Measurements from ENCODE around the gene OCLN. TPM values are rescaled to one million over a fixed set of nuclear protein-coding genes. Genes with fewer than 3 reads are reported as not detected.

OCLN gene
- total RNA-seq, 1 donor from 2014 or later, result 6.7 TPM

DNA sequence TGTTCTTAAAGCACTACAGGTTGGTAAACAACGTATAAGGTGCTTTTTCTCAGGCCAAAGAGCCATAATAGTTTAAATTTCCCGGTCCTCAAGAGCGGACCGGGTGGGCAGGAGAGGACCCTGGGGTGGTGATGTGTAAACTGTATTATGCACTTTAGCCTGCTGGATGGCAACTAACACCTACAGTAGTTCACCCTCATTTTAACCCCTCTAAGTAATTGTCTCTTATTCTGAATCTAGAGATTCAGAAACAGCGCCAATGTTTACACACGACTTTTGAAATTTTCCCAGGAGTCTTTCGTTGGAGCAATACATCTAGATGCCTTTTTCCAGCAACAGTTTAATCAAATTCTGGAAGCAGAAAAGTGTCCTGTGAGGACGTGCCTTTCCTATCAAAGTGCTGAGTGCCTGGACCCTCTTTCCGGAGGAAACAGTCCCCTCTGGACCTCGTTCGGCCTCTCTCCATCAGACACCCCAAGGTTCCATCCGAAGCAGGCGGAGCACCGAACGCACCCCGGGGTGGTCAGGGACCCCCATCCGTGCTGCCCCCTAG lies 676 bp upstream of the OCLN start:
- Mint-ChIP-seq H3K9me3 (no peaks in the 10 kb centered on the region), H3K27me3 (ENCODE audit: low read depth) (peaks cover 76% of the 10 kb centered on the region)
- TF ChIP-seq, protein P1, sequence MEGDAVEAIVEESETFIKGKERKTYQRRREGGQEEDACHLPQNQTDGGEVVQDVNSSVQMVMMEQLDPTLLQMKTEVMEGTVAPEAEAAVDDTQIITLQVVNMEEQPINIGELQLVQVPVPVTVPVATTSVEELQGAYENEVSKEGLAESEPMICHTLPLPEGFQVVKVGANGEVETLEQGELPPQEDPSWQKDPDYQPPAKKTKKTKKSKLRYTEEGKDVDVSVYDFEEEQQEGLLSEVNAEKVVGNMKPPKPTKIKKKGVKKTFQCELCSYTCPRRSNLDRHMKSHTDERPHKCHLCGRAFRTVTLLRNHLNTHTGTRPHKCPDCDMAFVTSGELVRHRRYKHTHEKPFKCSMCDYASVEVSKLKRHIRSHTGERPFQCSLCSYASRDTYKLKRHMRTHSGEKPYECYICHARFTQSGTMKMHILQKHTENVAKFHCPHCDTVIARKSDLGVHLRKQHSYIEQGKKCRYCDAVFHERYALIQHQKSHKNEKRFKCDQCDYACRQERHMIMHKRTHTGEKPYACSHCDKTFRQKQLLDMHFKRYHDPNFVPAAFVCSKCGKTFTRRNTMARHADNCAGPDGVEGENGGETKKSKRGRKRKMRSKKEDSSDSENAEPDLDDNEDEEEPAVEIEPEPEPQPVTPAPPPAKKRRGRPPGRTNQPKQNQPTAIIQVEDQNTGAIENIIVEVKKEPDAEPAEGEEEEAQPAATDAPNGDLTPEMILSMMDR (conservative IDR thresholded peaks at IDR 0.05), result no peak

DNA sequence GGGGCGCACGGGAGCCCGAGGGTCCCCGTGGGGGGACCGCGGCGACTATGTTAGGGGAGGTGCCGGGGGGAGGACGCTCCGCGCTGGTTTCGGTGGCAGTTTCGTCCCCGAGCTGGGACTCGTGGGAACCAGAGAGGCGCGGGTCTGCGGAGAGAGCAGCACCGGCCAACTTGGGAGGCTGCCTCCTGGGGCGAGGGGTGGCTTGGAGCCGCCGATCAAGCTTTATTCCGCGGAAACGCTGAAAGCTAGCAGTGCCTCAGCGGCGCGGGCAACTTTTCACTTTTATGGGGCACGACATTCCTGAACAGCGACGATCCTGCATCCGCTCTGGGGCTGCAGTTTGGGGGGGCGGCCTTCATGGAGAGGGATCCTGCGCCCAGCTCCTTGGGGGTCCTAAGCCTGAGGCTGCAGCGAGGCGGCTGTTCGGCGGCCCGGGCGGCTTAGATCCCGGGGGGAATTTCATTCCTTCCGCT lies 369 bp downstream of the OCLN start:
- peaks cover 74% of the 10 kb centered on the region for H3K27me3 Mint-ChIP-seq (ENCODE audit: low read depth)
- peak overlapping the region; percentile 85 for H3K4me3 Mint-ChIP-seq
- DNase-seq (ENCODE audit: low read depth, low spot score), result peak; percentile 22
- TF ChIP-seq, protein P1 (conservative IDR thresholded peaks at IDR 0.05), result no peak
- H3K36me3 Mint-ChIP-seq (ENCODE audit: low read depth), result no peaks in the 10 kb centered on the region
- no peak overlapping the region for H3K27ac Mint-ChIP-seq (ENCODE audit: unreplicated experiment)
- H3K9me3 Mint-ChIP-seq, result no peaks in the 10 kb centered on the region
- H3K4me1 Mint-ChIP-seq, result peaks cover 8% of the 10 kb centered on the region

More for the DNA sequence above, 676 bp upstream of the OCLN start:
- Mint-ChIP-seq H3K27ac (ENCODE audit: unreplicated experiment) (no peak overlapping the region), H3K4me1 (peaks cover 6% of the 10 kb centered on the region), H3K36me3 (ENCODE audit: low read depth) (no peaks in the 10 kb centered on the region), H3K4me3 (peak overlapping the region; percentile 85)
- DNase-seq (ENCODE audit: low read depth, low spot score), result no peak

DNA sequence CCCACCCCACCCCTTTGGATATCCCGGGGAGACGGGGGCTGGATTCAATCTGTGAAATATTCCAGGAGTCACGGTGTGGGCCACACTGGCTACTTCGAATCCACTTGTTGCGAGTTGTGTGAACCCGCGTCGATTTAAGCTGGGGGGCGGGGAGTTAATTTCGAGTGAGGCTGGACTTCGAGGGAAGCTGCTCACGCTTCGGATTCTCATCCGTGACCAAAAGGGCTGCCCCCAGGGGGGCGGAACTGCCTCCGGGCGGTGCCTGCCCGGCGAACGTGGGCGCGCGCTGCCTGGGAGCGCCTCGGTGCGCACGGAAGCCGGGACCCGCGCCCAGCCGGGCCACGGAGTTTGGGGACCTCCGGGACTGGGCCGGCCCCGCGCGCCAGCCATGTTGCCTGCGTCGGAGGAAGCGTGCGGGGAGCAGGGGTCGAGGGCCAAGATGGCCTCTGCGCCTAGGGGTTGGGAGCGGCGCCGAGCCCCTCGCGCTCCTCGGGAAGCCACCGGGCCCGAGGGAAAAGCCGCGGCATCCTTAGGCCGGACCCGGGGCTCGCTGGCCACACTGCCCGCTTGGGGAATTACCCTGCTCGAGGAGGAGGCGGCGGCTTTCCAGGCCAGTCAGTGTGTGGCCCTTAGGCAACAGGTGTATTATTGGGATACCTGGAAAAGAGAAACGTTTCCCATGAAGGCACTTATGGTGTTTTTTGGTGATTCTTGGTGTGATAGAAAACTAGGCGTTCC lies 975 bp downstream of the OCLN start:
- Mint-ChIP-seq H3K9me3 (no peaks in the 10 kb centered on the region), H3K4me1 (peaks cover 8% of the 10 kb centered on the region), H3K27ac (ENCODE audit: unreplicated experiment) (no peak overlapping the region), H3K27me3 (ENCODE audit: low read depth) (peaks cover 73% of the 10 kb centered on the region), H3K36me3 (ENCODE audit: low read depth) (no peaks in the 10 kb centered on the region), H3K4me3 (peak overlapping the region; percentile 85)
- peak; percentile 17 for DNase-seq (ENCODE audit: low read depth, low spot score)
- TF ChIP-seq, protein P1 (conservative IDR thresholded peaks at IDR 0.05), result no peak

DNA sequence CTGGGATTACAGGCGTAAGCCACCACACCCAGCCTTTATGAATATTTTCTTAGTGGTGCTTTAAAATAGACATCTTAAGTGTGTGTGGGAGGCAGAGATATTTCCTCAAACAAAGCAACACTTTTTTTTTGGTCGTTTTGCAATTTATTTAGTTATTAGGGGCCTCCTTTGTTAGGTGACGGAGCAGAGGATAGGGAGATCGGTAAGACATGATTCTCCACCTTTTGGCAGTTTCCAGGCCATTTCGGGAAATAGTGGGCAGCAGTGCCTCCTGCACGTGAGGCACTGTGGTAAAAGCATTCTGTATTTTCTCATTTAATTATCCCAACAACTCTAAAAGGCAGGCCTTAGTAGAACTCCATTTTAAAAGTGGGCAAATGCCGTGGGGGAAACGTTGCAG lies 1.9 kb downstream of the OCLN start:
- no peaks in the 10 kb centered on the region for H3K9me3 Mint-ChIP-seq
- H3K4me1 Mint-ChIP-seq, result peaks cover 8% of the 10 kb centered on the region
- DNase-seq (ENCODE audit: low read depth, low spot score), result no peak
- no peaks in the 10 kb centered on the region for H3K36me3 Mint-ChIP-seq (ENCODE audit: low read depth)
- peaks cover 64% of the 10 kb centered on the region for H3K27me3 Mint-ChIP-seq (ENCODE audit: low read depth)
- no peak overlapping the region for H3K27ac Mint-ChIP-seq (ENCODE audit: unreplicated experiment)
- TF ChIP-seq, protein P1 (conservative IDR thresholded peaks at IDR 0.05), result no peak
- peak overlapping the region; percentile 79 for H3K4me3 Mint-ChIP-seq

DNA sequence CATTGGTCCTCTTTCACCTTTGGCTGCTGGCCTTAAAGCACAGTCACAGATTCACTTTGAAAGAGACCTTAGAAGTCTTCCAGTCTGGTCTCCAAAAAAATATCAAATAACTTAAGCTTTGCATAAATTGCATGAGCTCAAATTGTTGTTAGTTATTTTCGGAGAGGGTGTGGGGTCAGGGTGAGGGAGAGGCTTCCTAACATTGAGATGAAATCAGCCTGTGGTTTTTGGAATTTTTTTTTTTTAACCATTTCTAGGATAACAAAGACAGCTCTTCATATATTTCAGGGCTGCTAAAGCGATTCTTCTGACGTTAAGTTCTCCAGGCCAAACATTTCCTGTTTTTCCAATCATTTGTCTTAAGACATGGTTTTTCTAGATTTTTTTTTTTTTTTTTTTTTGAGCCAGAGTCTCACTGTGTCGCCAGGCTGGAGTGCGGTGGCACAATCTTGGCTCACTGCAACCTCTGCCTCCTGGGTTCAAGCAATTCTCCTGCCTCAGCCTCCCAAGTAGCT lies 4.5 kb downstream of the OCLN start:
- Mint-ChIP-seq H3K4me1 (peaks cover 6% of the 10 kb centered on the region), H3K27ac (ENCODE audit: unreplicated experiment) (no peak overlapping the region), H3K4me3 (peak overlapping the region; percentile 29), H3K9me3 (no peaks in the 10 kb centered on the region), H3K36me3 (ENCODE audit: low read depth) (no peaks in the 10 kb centered on the region), H3K27me3 (ENCODE audit: low read depth) (peaks cover 39% of the 10 kb centered on the region)
- TF ChIP-seq, protein P1 (conservative IDR thresholded peaks at IDR 0.05), result no peak
- DNase-seq (ENCODE audit: low read depth, low spot score), result no peak

Measured in neural crest cell (in vitro differentiated cells).